Activated CD4-positive, alpha-beta T cell treated with anti-CD3 and anti-CD28 coated beads for 1 hour (primary cell): Measurements from ENCODE around the gene MAEA.

Experiments
- DNase-seq: peaks from one replicate; pipeline ENCODE4 v3.0.0-alpha.2; 2020

The MAEA gene

GRCh38 chr4:1383728-1384591, 94.3 kb downstream of the MAEA start:
- DNase-seq, result no peak

GRCh38 chr4:1384675-1385372, 95.1 kb downstream of the MAEA start:
- DNase-seq, result no peak

- no peak for DNase-seq
Measured at GRCh38 chr4:1385373-1386340, 96.0 kb downstream of the MAEA start.
